Esophagus squamous epithelium (tissue), 5 donors: ENCODE data around the gene PLD3. TPM values are rescaled to one million over a fixed set of nuclear protein-coding genes. Genes with fewer than 3 reads are reported as not detected.

ENCODE experiments used
- DNase-seq: peaks from one replicate; lab custom pipeline; 2025; lab: John Stamatoyannopoulos, UW
- H3K27ac ChIP-seq, 4 donors: fragments of 200-600 bp; sonication (generic); one replicate each; pipeline ENCODE4 v1.5.1; 2016 to 2019; ENCODE audit warnings: mild to moderate bottlenecking in 1 of 4
- H3K27me3 ChIP-seq, 4 donors: fragments of 200-600 bp; sonication (generic); 1 replicate in 3 of 4; 2 replicates in 1 of 4; pipeline versions ENCODE4 v1.5.1 to v1.6.0; 2017 to 2021; ENCODE audit warnings: antibody characterized with exemption in 1 of 4
- H3K36me3 ChIP-seq, 3 donors: fragments of 200-600 bp; sonication (generic); one replicate each; pipeline ENCODE4 v1.5.1; 2016 to 2019
- H3K4me1 ChIP-seq, 3 donors: fragments of 200-600 bp; sonication (generic); one replicate each; pipeline ENCODE4 v1.5.1; 2017 to 2019
- H3K4me3 ChIP-seq, 4 donors: fragments of 200-600 bp; sonication (generic); 1 replicate in 3 of 4; 2 replicates in 1 of 4; pipeline ENCODE4 v1.5.1; 2016 to 2019; ENCODE audit warnings: mild to moderate bottlenecking in 2 of 4, moderate library complexity in 1 of 4
- H3K9me3 ChIP-seq, 3 donors: fragments of 200-600 bp; sonication (generic); one replicate each; pipeline ENCODE4 v1.5.1; 2016 to 2019
- CTCF ChIP-seq, 6 experiments: fragments of 450-650 bp in 4 of 6; fragments of 200-600 bp in 2 of 6; sonication (generic) in 2 of 6; IDR thresholded peaks; one replicate each; pipeline ENCODE4 v1.5.1; 2016 to 2019; ENCODE audit warnings: antibody characterized with exemption in 6 of 6, mild to moderate bottlenecking in 4 of 6, moderate library complexity in 4 of 6
- POLR2A ChIP-seq, 4 donors: fragments of 450-650 bp; IDR thresholded peaks; one replicate each; pipeline ENCODE4 v1.6.1; 2017; ENCODE audit warnings: antibody characterized with exemption in 4 of 4, mild to moderate bottlenecking in 4 of 4, moderate library complexity in 3 of 4
- WGBS, 2 donors: methylation state at CpG; one replicate each; pipeline ENCODE4 v1.1.5; 2018; 5-methylcytosine and 5-hydroxymethylcytosine counted together
- intact Hi-C: fragments of 100-400 bp; cut with DNase I; formaldehyde crosslinking; loops from one replicate; pipeline ENCODE4 v1.15.0; 2022
- total RNA-seq, 4 donors: library from RNA; depleted of rRNA; stranded (reverse); fragments of >200 nt; gene quantifications; one replicate each; pipeline ENCODE4 v1.1.0, GENCODE V29; 2016
- donor health status: DM: yes; HTN: yes; CAD: no.

The PLD3 gene
- total RNA-seq, 4 donors from 2014 or later: 56.8 to 163 (median 128) TPM

DNA sequence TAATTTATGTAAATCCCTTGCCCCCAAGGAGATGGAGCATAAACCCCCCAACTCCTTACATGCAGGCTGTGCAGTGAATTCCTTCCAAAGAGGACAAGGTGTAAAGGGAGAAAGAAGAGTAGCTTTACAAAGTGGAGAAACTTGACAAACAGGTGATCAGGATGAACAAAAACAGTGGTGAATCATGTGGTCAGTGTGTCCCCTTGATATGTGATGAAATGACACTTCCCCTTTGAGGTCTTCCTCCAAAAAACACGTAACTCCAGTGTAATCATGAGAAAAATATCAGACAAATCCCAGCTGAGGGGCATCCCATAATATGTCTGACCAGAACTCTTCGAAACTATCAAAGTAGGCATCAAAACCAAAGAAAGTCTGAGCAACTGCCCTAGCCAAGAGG, 33.8 kb upstream of the PLD3 start:
- Histone ChIP-seq H3K9me3 (no peaks in the 10 kb centered on the region), H3K27ac (no peak overlapping the region), H3K36me3 (peaks cover 0 to 27% (median 0%) of the 10 kb centered on the region in 3 donors), H3K27me3 (no peaks in the 10 kb centered on the region), H3K4me3 (no peak overlapping the region), H3K4me1 (peaks cover 0 to 11% (median 0%) of the 10 kb centered on the region in 3 donors)
- no peak for DNase-seq
- WGBS, 2 donors: 62 to 82% methylated on average over 2 of the region's 2 CpGs
- intact Hi-C loops: loop anchor here (10.0 kb wide), 1 partner anchor 210 kb away; no protein-coding TSS in a partner anchor
- no peak for TF ChIP-seq CTCF (IDR thresholded peaks at IDR 0.05)
- no peak for TF ChIP-seq POLR2A (IDR thresholded peaks at IDR 0.05)

GRCh38 chr19:40315812-40316470, 32.6 kb upstream of the PLD3 start:
- TF ChIP-seq CTCF (IDR thresholded peaks at IDR 0.05) (no peak), POLR2A (IDR thresholded peaks at IDR 0.05) (no peak)
- 74 to 79% methylated on average over 2 to 5 of the region's 5 CpGs for WGBS, 2 donors
- H3K36me3 ChIP-seq: peaks cover 0 to 40% (median 4%) of the 10 kb centered on the region in 3 donors
- no peak overlapping the region for H3K4me3 ChIP-seq
- no peak for DNase-seq
- H3K27me3 ChIP-seq: no peaks in the 10 kb centered on the region
- H3K9me3 ChIP-seq: no peaks in the 10 kb centered on the region
- no peak overlapping the region for H3K27ac ChIP-seq
- H3K4me1 ChIP-seq: peaks cover 0 to 11% (median 0%) of the 10 kb centered on the region in 3 donors
- intact Hi-C loops: loop anchor here (10.0 kb wide), 1 partner anchor 209 kb away; no protein-coding TSS in a partner anchor

GRCh38 chr19:40317338-40317737, 31.2 kb upstream of the PLD3 start:
- TF ChIP-seq POLR2A (IDR thresholded peaks at IDR 0.05) (no peak), CTCF (IDR thresholded peaks at IDR 0.05) (no peak)
- H3K27ac ChIP-seq: no peak overlapping the region
- no peak for DNase-seq
- WGBS, 2 donors: 86 to 89% methylated on average over 7 of the region's 7 CpGs
- H3K9me3 ChIP-seq: no peaks in the 10 kb centered on the region
- H3K36me3 ChIP-seq: peaks cover 8 to 54% (median 18%) of the 10 kb centered on the region in 3 donors
- no peaks in the 10 kb centered on the region for H3K27me3 ChIP-seq
- intact Hi-C loops: loop anchor here (10.0 kb wide), 1 partner anchor 207 kb away; no protein-coding TSS in a partner anchor
- H3K4me3 ChIP-seq: no peak overlapping the region
- peaks cover 0 to 11% (median 0%) of the 10 kb centered on the region in 3 donors for H3K4me1 ChIP-seq

GRCh38 chr19:40320558-40320935, 27.9 kb upstream of the PLD3 start:
- Histone ChIP-seq H3K27ac (no peak overlapping the region), H3K9me3 (no peaks in the 10 kb centered on the region), H3K36me3 (peaks cover 15 to 86% (median 30%) of the 10 kb centered on the region in 3 donors), H3K4me1 (no peaks in the 10 kb centered on the region), H3K4me3 (no peak overlapping the region), H3K27me3 (no peaks in the 10 kb centered on the region)
- no peak for DNase-seq
- no peak for TF ChIP-seq POLR2A (IDR thresholded peaks at IDR 0.05)
- no peak for TF ChIP-seq CTCF (IDR thresholded peaks at IDR 0.05)
- WGBS, 2 donors: 66 to 77% methylated on average over 3 to 4 of the region's 7 CpGs
- intact Hi-C loops: no loop called here

GRCh38 chr19:40321076-40321475, 27.4 kb upstream of the PLD3 start:
- no peak for TF ChIP-seq CTCF (IDR thresholded peaks at IDR 0.05)
- TF ChIP-seq POLR2A (IDR thresholded peaks at IDR 0.05): no peak
- intact Hi-C loops: no loop called here
- peaks cover 15 to 92% (median 34%) of the 10 kb centered on the region in 3 donors for H3K36me3 ChIP-seq
- H3K27ac ChIP-seq: no peak overlapping the region
- 95 to 97% methylated on average over 4 to 17 of the region's 18 CpGs for WGBS, 2 donors
- no peaks in the 10 kb centered on the region for H3K9me3 ChIP-seq
- H3K4me1 ChIP-seq: no peaks in the 10 kb centered on the region
- H3K27me3 ChIP-seq: no peaks in the 10 kb centered on the region
- no peak for DNase-seq
- H3K4me3 ChIP-seq: no peak overlapping the region
